HG03432 (cell line): Measurements from ENCODE around the gene ARHGAP4.

Experiments
- ATAC-seq: cut with Tn5 transposase; IDR thresholded peaks from one replicate; pipeline ENCODE4 v1.9.1; 2021; ENCODE audit warnings: mild to moderate bottlenecking, moderate library complexity; ENCODE audit not compliant: unreplicated experiment

Gene ARHGAP4

DNA sequence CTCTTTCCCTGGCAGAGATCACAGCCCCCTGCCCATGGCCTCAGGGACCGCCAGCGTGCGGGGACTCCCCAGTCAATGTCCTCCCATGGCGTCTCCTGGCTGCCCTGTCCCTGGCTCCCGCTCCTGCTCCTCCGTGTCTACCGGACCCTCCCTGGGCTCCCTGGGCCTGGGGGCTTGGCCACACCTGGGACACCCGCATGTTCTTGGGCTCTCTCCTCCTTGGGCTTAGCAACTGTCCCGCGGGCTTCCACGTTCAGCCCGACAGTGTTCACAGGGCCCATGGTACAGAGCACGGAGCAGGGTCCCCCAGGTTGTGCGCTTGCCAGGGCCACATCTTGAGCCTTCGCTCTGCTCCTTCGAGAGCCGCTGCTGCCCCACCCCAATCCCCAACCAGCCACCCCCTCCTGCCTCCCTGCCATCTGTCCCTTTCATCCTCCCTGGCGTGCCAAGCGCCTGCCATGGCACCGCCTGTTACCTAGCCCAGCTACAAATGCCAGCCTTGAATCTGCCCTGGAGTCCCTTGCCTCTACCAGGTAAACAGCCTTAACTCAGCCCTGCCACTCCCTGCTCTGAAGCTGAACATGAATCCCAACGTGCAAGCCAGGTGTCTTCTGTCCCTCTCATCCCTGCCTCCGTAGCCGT, 17.7 kb downstream of the ARHGAP4 start:
- ATAC-seq: no peak

GRCh38 chrX:153907456-153907855, 18.6 kb downstream of the ARHGAP4 start:
- ATAC-seq: no peak

- no peak for ATAC-seq
These were observed 19.7 kb downstream of the ARHGAP4 start for GRCh38 chrX:153906126-153906917.

- no peak for ATAC-seq
These were observed 20.5 kb downstream of the ARHGAP4 start for GRCh38 chrX:153905481-153906095.

- ATAC-seq: no peak
These were observed 21.8 kb downstream of the ARHGAP4 start, which contains the start of gene AVPR2 for GRCh38 chrX:153903991-153904957. TSS of gene AVPR2 (plus strand) at chrX:153904673. CDS start at chrX:153905146, 473 bp downstream.

GRCh38 chrX:153903238-153903980, 22.7 kb downstream of the ARHGAP4 start:
- no peak for ATAC-seq

DNA sequence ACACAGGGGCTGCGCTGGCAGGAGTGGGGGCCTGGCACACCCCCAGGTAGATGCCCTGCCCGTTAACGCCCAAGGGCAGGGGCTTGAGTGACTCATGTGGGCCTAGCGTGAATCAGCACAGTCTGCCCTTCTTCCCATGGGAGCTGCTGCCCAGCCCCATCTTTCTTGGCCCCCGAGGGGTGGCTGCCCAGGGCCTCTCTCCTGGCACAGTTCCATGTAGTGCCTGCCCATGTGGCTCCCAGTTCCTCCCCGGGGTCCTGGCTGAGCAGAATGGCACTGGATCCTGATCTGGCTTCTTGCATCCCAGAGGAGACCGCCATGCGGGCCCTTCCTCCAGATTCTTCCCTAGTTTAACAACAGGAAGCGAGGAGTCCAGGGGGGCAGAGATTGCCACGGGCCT, 23.7 kb downstream of the ARHGAP4 start:
- ATAC-seq: no peak

DNA sequence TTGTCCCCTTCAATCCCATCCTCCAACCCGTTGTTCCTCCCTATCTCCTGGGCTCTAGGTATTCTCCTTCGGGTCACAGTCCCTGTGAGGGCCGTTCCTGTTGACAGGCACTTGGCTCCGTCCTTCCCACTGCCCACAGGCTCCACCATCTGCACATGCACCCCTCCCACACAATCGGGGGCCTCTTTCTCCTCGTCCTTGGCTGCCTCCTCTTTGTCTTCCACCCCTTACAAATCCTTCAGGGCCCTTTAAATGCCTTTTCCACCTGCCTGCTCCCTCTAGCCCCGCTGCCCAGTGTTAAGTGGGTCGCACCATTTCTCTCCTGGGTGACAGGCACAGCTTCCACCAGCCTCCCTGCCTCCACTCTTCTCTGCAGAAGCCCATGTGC, 24.3 kb downstream of the ARHGAP4 start:
- ATAC-seq: no peak

DNA sequence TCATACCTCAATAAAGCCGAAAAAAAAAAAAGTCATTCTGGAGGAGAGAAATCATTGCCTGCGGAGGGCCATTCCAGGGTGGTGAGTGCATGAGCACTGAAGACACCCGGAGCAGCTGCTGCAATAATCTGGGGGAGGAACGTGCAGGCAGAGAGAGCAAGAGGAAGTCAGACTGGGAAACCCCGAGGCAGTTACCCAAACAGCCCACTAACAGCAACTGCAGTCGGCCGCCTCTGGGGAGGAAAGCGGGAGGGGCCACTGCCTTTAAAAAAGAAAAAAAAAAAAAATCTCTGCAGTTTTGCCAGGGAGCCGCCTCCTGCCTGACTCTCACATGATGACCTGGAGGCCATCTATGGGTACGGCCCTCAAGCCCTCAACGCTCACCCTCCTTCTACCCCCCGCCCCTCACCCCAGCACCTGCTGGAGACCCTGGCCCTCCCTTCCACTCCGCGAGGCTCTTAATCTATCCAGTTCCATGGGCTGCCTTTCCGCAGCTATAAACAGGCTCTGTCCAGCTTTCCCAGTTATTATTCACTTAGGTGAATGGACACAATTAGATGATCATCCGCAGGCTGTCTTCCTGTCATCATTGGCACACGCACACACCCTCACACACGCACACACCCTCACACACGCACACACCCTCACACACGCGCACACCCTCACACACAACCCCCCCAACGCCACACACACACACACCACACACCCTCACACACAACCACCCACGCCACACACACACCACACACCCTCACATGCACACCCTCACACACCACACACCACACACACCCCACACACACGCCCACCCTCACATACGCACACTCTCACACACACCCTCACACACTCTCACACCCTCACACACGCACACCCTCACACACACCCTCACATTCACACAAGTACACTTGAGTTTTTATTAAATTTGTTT, 25.0 kb downstream of the ARHGAP4 start:
- peak; percentile 87 for ATAC-seq

GRCh38 chrX:153897899-153898298, 28.2 kb downstream of the ARHGAP4 start:
- ATAC-seq: no peak

- ATAC-seq: no peak
These were observed 36.9 kb downstream of the ARHGAP4 start for GRCh38 chrX:153889123-153889522.

DNA sequence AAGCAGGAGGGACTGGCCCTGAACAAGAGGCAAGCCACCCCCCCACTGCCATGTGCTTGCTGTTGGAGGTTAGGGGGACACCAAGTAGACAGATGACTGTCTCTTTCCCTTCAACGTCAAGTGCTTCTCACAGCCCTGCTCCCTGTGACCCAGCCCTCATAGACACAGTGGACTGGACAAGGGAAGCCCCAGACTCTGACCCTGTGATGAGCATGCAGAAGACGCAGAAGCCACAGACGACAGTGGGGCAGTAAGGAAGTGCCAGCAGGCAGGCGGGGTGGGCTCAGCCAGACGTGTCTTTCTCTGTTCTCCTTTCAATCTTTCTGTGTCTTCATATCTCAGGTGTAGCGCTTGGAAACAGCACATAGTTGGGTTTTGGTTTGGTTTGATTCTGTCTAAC, 37.7 kb downstream of the ARHGAP4 start:
- peak; percentile 51 for ATAC-seq

DNA sequence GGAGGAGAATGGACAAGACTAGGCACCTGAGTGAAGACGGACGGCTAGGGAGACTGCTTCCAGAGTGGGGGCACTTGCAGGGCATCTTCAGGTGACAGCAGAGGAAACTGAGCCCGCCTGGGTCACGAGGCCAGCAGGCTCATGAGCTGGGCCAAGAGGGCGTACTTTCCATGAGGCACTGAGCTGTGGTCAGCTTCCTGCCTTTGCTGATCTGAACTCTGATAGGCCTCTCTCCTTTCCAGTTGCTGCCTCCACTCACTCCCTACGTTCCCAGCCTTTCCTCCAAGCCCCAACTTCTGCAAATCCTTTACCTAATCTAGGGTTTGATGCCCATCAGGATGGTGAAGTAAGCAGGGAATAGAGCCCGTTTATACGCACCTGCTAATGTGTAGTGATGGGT, 38.7 kb downstream of the ARHGAP4 start:
- ATAC-seq: no peak

DNA sequence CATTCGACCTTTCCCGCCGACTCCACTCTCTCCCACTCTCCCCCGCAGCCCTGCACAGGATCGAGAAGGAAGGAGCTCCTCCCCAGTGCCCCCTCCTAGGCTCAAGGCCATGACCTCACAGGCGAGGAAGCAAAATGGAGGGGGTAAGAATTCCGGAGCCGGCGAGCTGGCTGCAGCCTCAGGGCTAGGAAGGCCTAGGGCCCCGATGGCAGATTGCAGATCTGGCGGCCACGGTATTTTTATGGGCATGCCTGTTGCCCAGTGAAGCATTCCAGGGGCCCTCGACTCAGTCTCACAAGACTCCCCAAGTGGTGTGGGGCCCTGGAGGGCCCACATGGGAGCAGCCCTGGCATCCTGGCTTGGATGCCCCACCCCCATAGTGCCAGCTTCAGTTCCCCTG, 39.1 kb downstream of the ARHGAP4 start:
- no peak for ATAC-seq

- no peak for ATAC-seq
These were observed 39.8 kb downstream of the ARHGAP4 start, which contains the start of gene L1CAM for GRCh38 chrX:153885968-153886903. TSS of gene L1CAM (minus strand) at chrX:153886173. CDS start at chrX:153875836, 10,337 bp downstream.

DNA sequence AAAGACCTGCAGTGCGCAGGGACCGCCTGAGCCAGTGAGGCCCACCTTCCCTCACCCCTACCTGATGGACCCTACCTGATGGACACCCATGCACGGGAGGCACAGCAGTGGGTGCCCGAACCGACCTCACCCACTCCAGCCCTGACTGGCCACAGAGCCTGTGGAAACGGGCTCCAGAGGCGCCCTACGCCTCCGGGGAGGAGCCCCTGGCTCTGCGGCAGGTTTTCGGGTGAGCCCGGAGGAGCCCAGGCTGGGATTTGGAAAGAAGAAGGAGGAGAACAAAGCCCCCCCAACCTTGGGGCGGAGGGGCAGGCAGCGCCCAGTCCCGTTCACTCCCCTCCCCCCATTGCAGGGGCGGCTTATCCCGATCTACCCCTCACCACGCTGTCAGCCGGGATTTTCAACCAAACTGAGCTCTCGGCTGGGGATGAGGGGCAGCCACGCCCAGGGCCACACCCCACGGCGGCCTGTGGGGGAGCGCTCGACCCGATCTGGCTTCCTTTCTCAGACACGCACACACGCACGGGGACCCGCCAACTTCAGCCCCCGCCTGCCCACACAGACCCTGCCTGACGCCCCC, 40.8 kb downstream of the ARHGAP4 start:
- ATAC-seq: no peak

DNA sequence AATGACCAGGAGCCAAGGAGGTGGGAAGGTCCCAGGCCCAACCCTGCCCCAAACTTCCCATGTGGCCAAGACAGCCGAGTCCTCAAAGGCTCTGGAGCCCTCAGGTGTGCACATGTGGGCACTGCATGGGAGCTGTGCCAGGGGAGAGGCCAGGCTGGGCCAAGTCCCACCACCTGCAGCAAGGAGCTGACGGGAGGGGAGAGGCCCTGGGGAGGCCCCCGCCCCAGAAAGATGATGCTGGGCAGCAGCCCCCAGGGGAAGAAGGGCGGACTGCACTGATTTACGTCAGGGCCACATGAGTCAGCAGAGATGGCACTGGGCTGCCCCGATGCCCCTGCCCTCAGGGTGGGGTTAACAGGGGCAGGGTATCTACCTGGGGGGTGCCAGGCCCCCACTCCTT, 41.5 kb downstream of the ARHGAP4 start:
- ATAC-seq: no peak
